ENCODE data around the gene ATP13A4. TPM values are rescaled to one million over a fixed set of nuclear protein-coding genes. Genes with fewer than 3 reads are reported as not detected.

ATP13A4 gene
- total RNA-seq, 2 donors from 2014 or later: 0.57 to 1.3 TPM

GRCh38 chr3:193499801-193500485 lies 54.8 kb downstream of the ATP13A4 start:
- Mint-ChIP-seq H3K27ac (no peak overlapping the region), H3K4me3 (no peak overlapping the region), H3K4me1 (peaks cover 9% of the 10 kb centered on the region), H3K36me3 (ENCODE audit: low read depth) (no peaks in the 10 kb centered on the region), H3K9me3 (no peaks in the 10 kb centered on the region), H3K27me3 (ENCODE audit: insufficient read depth) (no peaks in the 10 kb centered on the region)
- 93 to 94% methylated on average over 6 to 7 of the region's 7 CpGs for WGBS, 2 experiments (ENCODE audit: insufficient coverage in 1 of 2, insufficient read length in 1 of 2)
- no peak for TF ChIP-seq CTCF (conservative IDR thresholded peaks at IDR 0.05)
- no peaks in the 10 kb centered on the region for H3K27me3 ChIP-seq (ENCODE audit: control insufficient read depth, insufficient read depth, low read length, poor library complexity, severe bottlenecking)
- H3K36me3 ChIP-seq (ENCODE audit: control insufficient read depth, insufficient read depth, low read length): no peaks in the 10 kb centered on the region
- DNase-seq: no peak
- no peak overlapping the region for H3K27ac ChIP-seq (ENCODE audit: low read depth, low read length)
- no peaks in the 10 kb centered on the region for H3K4me1 ChIP-seq (ENCODE audit: control insufficient read depth, insufficient read depth, low read length)
- H3K9me3 ChIP-seq (ENCODE audit: control insufficient read depth, low read length): no peaks in the 10 kb centered on the region
- no peak overlapping the region for H3K9ac ChIP-seq (ENCODE audit: extremely low read depth, low read length, poor library complexity, severe bottlenecking)
- H3K4me3 ChIP-seq (ENCODE audit: low read length): no peak overlapping the region

GRCh38 chr3:193499136-193499770 lies 55.4 kb downstream of the ATP13A4 start:
- Mint-ChIP-seq H3K4me1 (peaks cover 9% of the 10 kb centered on the region), H3K27ac (no peak overlapping the region), H3K9me3 (no peaks in the 10 kb centered on the region), H3K4me3 (no peak overlapping the region), H3K36me3 (ENCODE audit: low read depth) (no peaks in the 10 kb centered on the region), H3K27me3 (ENCODE audit: insufficient read depth) (no peaks in the 10 kb centered on the region)
- Histone ChIP-seq H3K36me3 (ENCODE audit: control insufficient read depth, insufficient read depth, low read length) (no peaks in the 10 kb centered on the region), H3K9me3 (ENCODE audit: control insufficient read depth, low read length) (no peaks in the 10 kb centered on the region), H3K4me1 (ENCODE audit: control insufficient read depth, insufficient read depth, low read length) (no peaks in the 10 kb centered on the region), H3K9ac (ENCODE audit: extremely low read depth, low read length, poor library complexity, severe bottlenecking) (no peak overlapping the region), H3K4me3 (ENCODE audit: low read length) (no peak overlapping the region), H3K27me3 (ENCODE audit: control insufficient read depth, insufficient read depth, low read length, poor library complexity, severe bottlenecking) (no peaks in the 10 kb centered on the region), H3K27ac (ENCODE audit: low read depth, low read length) (no peak overlapping the region)
- DNase-seq: no peak
- 89 to 92% methylated on average over 2 to 3 of the region's 3 CpGs for WGBS, 2 experiments (ENCODE audit: insufficient coverage in 1 of 2, insufficient read length in 1 of 2)
- TF ChIP-seq CTCF (conservative IDR thresholded peaks at IDR 0.05): no peak

- no peaks in the 10 kb centered on the region for H3K36me3 ChIP-seq (ENCODE audit: control insufficient read depth, insufficient read depth, low read length)
- Mint-ChIP-seq H3K9me3 (no peaks in the 10 kb centered on the region), H3K4me1 (peaks cover 7% of the 10 kb centered on the region), H3K27ac (no peak overlapping the region), H3K36me3 (ENCODE audit: low read depth) (no peaks in the 10 kb centered on the region), H3K4me3 (no peak overlapping the region), H3K27me3 (ENCODE audit: insufficient read depth) (no peaks in the 10 kb centered on the region)
- no peaks in the 10 kb centered on the region for H3K9me3 ChIP-seq (ENCODE audit: control insufficient read depth, low read length)
- no peak overlapping the region for H3K27ac ChIP-seq (ENCODE audit: low read depth, low read length)
- H3K27me3 ChIP-seq (ENCODE audit: control insufficient read depth, insufficient read depth, low read length, poor library complexity, severe bottlenecking): no peaks in the 10 kb centered on the region
- no peak overlapping the region for H3K9ac ChIP-seq (ENCODE audit: extremely low read depth, low read length, poor library complexity, severe bottlenecking)
- TF ChIP-seq CTCF (conservative IDR thresholded peaks at IDR 0.05): no peak
- no peak for DNase-seq
- H3K4me3 ChIP-seq (ENCODE audit: low read length): no peak overlapping the region
- no peaks in the 10 kb centered on the region for H3K4me1 ChIP-seq (ENCODE audit: control insufficient read depth, insufficient read depth, low read length)
- 95 to 97% methylated on average over 2 to 3 of the region's 3 CpGs for WGBS, 2 experiments (ENCODE audit: insufficient coverage in 1 of 2, insufficient read length in 1 of 2)
Measured at GRCh38 chr3:193498215-193498614, 56.5 kb downstream of the ATP13A4 start.

Measured in endodermal cell (in vitro differentiated cells).